Amygdala (tissue), 56 donors: Measurements from ENCODE around the gene INPP4B.

Experiments used
- DNase-seq, 56 donors: peaks; one replicate each; lab custom pipeline; 2025; lab: John Stamatoyannopoulos, UW

INPP4B gene

DNA sequence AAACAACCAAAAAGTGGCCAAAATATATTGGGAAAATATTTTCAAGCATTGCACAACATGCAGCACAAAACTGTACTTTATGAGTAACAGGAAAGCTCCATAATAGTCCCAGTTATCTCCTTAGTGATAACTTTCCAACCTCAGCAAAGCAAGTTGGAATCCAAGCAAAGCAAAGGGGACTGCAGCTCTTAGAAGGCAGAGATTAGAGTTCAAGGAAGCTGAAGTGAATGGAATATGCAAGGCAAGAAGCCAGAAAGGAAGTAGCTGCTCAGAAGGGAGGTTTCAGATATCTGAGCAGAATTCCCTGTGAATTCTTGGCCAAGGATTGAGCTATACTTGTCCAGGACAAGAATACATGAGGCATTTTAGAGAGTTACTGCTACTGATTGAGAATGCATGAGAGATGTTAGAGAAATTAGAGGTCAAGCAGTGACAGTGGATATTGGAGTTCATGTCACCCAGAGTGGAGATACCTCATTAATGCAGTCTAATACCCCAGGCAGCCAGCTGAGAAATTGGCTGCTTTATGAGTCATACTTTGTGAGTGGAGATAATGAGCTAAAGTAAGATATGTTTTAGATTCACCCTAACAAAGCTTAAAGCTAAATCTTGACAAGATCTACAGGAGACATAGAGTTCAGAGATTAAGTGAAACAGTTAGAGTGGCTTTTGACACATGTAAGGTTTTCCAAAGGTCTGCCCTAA is 102.8 kb downstream of the INPP4B start:
- DNase-seq, result no peak

DNA sequence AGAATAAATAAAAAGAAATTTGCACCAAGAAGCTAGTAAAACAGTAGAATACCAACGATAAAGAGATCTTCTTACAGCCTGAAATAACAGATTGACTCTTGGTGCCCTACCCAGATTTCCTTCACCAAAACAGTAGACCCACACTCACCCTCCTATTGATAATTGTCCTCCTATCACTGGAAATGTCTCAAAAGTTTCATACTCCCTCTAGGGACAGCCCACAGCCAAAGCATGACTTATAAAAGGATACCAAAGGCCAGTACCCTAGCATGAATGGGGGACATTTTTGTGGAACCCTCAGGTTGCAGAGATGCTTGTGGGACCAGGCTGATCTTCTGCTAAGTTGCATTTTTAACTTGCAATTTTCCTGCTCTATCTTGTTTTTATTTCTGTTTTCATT is 104.1 kb downstream of the INPP4B start:
- DNase-seq, result no peak

DNA sequence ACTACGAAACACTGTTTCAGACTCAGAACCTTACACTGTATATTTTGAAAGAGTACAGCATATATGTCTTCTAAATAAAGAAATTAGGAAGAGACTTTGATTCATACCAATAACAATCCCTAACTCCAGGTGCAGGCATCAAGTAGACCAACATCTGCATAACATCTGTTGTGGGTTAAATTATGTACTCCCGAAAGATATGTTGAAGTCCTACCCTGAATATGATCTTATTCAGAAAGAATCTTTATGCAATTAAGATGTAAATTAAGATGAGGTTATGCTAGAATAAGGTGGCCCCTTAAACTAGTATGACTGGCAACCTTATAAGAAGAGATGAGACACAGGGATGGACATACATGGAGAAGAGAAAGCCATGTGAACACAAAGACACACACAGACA is 117.9 kb downstream of the INPP4B start:
- DNase-seq, result no peak

DNA sequence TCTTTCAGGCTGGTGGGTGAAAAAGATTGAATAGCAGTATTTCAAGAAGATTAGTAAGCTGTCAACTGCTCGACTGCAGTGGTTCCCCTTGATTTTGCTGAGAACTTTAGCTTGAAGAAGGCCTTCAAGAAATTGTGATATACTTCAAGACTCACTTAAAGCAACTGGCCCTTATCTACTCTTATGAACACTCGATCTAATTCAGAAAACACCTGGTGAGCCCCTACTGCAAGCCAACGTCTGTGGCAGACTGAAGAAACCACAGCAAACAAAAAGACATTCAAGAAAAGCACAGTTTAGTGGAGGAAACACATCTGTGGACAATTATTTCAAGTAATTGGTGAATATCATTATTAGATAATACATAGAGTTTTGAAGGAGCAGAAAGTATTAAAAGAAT is 119.0 kb downstream of the INPP4B start:
- DNase-seq, result no peak

DNA sequence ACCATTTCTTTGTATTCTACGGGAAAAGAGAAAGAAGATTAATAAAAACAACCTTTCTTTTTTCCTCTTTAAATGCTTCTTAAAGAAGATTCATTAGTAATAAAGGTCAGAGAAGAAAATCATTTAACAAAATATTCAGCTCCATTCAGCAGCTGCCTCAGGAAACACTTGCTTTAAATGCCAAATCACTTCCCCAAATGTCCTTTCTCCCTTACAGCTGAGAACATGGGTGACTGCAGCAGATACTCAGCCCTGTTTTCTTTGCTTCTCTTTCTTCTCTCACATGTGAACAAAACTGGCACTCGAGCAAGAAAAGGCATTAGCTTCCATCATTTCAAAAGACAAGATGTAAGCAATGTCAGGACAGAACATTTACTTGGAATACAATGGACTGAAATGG is 120.2 kb downstream of the INPP4B start:
- DNase-seq, result no peak

DNA sequence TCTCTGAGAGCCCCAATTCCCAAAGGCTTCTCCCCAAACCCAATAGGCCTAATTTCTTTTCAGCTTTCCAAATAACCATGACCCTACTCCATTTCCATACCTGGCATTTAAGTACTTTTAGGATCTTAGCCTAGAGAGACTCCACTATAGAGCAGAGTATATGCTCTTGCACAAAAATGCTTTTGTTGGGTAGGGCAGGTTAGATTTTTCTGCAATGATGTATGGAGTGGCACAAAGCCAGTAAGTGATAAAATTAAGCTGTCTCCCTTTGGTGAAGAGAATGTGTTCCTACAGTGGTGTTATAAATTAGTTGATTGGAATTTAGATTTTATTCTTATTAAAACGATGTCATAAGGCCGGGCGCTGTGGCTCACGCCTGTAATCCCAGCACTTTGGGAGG is 124.9 kb downstream of the INPP4B start:
- DNase-seq, result no peak

DNA sequence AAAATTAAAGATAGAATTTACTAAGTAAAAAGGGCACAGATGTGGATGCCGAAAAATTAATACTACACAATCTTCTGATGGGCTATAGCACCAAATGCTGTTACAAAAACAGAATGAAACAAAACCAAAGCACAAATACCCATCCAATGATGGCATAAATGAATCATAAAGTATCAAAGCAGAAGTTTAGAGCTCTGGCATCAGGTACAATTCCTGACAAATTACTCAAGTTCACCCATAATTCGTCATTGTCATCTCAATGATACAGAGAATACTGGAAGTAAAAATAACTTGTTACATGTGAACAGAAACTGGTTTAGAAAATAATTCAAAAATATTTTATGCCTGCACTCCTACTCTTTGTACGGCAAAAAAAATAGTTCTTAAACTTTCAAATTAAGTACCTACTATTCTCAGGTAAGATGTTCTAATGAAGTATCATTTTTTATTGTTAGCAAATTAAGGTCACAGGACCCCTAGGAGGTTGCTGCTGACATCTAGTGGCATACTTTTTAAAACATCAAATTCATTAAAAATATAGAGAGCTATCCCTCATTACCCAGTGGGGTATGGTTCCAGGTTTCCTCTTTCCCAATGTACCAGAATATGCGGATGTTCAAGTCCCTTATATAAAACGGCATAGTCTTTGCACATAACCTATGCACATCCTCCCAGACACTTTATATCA is 126.1 kb downstream of the INPP4B start:
- DNase-seq, result no peak

DNA sequence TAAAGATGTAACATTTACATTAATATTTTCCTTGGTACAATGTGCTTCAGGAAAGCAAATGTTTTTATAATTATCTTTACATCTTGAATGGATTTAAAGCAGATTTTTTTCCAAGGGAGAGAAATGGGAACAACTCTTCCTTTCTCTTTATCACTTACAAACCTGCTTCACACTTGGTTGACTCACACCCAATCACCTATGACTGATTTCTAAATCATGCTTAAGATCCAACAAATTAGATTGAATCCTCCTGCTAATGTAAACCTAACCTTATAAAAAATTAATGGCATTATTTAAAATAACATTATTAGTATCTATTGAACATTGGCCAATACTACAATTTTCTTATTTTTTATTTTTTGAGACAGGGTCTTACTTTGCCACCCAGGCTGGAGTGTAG is 127.1 kb downstream of the INPP4B start:
- no peak for DNase-seq

DNA sequence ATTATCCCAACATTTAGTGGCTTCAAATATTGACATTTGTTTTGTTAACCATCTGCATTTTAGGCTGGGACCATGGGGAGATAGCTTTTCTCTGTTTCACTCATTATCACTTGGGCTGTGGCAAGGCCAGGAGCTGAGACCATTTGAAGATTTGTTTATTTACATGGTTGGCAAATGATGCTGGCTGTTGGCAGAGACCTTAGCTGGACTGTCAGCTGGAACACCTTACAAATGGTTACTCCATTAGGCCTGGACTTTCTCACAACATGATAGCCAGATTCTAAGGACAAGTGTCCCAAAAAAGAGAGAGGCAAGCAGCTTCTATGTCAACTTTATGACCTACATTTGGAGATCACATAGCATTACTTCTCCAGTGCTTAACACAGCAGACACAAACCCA is 130.4 kb downstream of the INPP4B start:
- no peak for DNase-seq

DNA sequence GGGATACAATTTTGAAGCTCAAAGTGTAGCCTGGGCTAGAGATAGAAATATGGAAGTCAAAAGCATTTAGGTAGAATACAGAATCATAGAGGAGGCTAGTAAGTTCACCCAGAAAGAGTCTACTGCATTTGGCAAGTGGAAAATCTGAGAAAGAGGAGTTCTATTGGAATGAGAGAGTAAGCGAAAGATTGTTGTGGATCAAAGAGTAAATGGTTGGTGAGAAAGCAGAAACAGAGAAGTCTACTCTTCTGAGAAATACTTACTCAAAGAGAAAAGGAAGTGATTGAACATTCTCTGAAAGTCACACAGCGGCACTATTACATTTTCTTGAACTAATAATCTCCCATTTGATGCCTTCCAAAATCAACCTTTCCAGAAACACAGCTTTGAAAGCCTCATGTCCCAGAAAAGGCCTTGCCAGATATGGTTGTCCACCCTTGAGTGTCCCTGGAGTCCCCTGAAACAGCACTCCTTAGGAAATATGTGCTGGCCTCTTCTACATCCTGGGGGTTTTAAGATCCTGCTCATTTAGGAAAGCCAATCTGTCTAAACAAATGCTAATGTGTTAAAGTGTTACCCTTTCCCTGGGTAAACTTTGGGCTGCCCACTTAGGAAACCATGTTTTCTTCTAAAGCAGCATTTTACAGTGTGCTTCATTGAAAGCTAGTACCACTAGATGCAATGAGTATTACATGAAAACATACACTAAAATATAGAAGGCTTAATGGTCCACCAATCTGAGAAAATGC is 132.6 kb downstream of the INPP4B start:
- no peak for DNase-seq

DNA sequence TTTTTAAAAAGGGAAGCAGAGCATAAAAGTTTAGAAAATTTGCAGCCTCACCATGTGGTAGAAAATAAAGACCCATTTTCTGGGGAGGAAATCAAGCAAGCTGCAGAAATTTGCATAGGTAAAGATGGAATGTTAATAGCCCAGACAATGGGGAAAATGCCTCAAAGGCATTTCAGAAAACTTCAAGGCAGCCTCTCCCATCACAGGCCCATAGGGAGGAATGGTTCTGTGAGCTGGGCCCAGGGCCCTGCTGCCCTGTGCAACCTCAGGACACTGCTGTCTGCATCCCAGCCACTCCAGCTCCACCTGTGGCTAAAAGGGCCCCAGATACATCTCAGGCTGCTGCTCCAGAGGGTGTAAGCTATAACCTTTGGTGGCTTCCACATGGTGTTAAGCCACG is 137.9 kb downstream of the INPP4B start:
- no peak for DNase-seq

DNA sequence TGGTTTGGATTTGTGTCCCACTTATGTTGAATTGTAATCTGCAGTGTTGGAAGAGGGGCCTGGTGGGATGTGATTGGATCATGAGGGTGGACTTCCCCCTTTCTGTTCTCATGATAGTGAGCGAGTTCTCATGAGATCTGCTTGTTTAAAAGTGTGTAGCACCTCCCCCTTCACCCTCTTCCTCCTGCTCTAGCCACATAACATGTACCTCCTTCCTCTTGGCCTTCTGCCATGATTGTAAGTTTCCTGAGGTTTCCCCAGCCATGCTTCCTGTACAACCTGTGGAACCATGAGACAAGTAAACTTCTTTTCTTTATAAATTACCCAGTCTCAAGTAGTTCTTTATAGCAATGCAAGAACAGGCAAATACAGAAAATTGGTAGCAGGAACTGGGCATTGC is 138.7 kb downstream of the INPP4B start:
- no peak for DNase-seq

DNA sequence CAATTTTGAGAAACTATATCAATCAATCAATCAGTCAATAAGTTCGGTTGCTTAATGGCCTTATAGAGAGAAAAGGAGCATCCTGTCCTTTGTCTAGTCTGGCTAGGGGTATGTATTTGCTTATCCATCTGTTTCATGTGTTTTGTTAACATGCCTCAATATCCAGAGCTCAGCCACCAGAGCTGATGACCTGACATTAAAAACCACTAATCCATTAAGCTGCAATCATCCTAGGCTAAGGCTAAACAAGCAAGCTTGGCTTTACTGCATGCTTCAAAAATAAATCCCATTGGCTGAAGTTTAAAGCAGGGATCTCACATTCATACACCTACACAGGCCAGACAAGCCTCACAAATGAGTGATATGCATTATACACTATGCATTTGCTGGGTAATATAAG is 139.7 kb downstream of the INPP4B start:
- DNase-seq, result no peak

DNA sequence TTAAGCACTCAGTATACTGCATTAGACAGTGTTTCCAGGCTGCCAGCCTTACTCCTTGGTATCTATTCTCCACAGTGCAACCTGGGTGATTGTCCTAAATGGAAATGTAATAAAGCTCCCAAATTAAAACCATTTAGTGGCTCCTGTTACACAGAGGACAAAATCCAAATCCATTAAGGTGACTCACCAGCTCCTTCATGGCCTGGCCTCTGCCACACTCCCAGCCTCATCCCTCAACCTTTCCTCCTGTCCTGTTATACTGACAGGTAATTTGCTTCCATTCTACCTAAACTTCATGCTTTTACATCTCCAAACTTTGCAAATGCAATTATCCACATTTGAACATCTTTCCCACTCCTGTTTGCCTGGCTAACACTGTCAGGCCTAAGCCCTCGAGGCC is 140.3 kb downstream of the INPP4B start:
- DNase-seq, result no peak

DNA sequence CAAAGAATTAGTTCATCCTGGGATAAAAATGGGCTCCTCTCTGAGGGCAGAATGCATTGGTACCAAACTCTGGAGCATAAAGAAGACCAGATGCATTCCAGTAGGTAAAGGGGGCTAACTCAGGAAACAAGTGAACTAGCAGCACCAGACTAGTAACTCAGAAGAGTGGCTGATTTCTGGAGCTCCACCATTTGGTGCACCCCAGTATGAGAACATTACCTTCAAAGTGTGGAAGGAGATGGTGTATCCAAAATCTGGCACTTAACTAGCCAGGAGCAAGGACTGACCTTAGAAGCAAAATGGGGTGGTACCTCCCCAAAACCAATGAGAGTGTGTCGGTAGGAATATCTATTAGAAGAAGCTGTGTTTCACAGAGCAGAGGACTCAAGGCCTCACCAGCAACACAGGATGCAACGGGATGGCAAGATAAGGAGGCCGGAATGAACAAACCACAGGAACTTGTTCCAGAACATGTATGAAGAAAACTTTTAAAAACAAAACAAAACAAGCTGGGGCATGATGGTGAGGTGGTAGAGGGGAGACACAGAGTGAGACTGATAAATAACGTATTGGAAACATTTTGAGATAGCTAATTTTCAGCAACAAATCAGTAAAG is 142.3 kb downstream of the INPP4B start:
- DNase-seq, result no peak

DNA sequence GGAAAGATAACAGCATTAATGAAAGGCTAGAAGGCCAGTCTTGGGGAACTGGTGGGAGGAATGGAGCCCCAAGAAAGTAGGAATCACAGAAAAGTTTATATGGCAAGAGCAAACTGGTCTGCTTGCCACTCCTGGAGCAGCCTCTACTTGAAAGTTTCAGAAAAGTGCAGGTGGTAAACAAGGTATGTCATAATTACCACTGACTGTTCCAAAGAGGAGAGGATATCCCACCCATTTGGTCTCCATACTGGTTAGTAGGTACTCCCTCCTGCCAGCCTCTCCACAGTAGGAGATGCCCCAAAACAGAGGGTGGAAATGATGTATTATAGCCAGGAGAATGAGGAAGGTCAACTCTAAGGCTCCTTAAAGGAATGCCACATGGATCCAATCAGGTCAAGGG is 145.1 kb downstream of the INPP4B start:
- DNase-seq, result no peak

DNA sequence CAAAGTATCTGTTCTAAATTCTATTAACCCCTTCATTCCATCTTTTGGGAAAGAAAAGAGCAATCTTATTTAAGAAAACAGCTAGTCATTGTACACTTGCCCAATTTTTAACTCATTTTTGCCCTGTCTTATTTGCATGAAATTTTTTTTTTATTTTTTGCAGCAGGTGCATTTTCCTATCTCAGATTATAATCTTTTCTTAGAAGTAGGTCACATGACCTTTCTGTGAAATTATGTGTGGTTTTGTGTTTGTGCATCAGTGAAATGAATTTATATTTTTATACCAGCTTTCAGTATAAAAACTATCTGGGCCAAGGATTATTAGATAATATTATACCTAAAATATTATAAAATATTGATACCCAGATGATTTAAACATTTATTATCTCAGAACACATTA is 145.6 kb downstream of the INPP4B start:
- no peak for DNase-seq

DNA sequence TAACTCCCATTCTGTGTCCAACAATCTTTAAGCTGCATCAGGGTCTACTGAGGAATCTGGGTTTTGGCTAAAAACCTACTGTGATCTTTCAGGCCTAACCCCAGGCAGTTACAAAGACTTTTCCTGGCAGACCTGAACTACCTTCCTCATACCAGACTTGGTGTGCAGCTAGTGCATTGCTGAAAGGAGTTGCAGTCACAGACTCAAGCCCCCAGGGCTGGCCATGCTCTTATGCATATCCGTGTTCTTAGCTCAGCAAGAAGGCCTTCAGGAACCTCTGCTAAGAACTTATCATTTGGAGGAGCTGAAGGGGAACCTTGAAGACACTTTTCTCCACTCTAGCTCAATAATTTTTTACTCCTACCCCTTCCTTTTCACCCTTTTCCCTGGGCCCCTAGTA is 147.5 kb downstream of the INPP4B start:
- DNase-seq, result no peak

DNA sequence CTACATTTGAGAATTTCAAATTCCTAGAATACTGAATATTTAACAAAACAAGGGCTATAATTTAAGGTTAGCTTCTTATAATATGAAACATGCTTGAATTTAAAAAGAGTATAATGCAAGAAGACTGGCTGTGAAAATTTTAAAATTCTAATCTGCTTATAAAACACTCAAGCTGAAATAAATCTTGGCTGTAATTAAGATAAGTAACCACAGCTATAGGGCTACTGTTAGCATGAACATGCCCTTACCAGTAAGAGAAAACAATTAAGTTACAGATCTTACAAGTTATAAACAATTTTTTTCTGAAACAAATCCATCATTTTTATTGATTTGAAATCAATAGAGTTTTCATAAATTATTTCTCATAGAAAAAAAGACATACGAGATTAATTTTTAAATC is 148.2 kb downstream of the INPP4B start:
- no peak for DNase-seq

DNA sequence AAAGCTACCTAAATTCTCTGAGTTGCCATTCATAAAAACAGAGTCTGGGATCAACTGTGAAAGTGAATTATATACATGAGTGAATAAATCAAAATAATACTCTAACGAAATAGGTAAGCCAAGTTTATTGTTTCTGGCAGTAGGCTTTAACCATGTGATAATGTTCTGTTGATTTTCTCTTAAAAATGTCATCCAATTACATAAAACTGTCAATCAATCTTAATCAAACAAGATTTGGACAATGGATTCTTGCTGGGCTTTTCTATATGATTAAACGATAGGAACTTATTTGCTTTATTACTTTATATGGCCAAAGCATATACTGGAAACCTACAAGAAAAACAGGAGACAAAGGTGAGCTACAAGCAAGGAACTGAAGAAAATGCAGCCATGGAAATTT is 148.8 kb downstream of the INPP4B start:
- no peak for DNase-seq

DNA sequence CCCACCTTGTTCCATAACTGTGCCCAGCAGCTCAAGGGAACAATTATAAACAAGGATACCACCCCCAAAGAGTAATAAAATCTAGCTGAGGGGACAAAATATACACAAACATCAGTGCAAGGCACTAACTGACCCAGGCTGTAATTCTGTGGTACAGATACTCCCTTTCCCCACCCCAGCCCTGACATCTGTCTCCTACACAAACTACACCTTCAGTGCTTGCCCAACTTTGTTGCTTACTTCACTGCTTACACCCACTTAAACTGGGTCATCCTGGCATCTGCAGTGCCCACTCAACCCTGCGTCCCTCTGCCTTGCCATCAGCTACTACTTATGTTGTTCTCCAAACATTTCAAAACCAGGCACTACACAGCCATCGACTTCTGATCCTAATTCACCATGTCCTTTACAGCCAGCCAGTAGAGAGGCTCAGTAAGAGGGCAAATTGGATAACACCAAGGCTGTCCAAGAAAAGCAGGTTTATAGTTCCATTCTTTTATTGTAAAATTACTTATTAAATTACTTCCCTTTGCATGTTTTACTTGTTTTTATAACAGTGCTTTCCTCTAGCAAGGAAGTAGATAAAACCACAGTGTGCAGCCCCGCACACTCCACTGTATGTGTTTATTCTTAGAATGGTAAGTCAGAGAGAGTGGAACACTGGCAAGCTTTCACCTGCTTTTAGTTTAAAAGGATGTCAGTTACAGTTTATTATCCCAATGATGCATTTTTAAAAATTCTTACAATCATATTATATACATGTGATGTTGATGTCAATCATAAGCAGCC is 149.6 kb downstream of the INPP4B start:
- no peak for DNase-seq
